HG02943 (cell line): Measurements from ENCODE around the gene EYS.

Source experiments
- ATAC-seq: cut with Tn5 transposase; IDR thresholded peaks from one replicate; pipeline ENCODE4 v1.9.1; 2021; ENCODE audit warnings: mild to moderate bottlenecking, low read depth, moderate library complexity; ENCODE audit not compliant: unreplicated experiment

The EYS gene

DNA sequence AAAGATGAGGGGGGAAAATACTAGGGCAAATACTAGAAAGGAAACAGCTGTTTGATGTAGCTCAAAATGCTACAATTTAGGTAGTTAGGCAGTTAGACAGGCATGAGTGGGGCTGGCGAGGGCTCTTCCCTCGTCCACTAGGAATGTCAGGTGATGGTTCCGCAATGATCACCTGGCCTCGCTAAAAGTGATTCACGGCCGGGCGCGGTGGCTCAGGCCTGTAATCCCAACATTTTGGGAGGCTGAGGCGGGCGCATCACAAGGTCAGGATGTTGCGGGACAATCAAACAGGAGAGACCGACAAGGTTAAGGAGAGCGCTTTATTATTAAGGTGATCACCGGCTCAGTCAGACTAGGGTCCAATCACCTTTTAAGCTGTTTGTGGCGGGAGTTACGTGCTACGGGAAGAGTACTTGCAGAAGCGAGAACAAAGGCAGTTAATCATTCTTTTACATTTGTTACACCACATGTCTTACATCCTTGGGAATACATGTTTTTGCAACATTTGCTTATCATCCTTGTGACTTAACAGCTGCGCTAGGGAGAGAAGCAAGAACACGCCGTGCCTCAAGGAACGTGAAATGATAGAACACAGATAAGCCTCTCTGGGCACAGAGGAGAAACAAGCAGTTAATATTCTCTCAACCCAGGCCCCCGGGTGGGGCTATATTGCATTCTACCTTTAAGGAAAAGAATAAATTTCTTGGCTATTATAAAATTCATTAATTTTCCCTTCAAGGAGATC, 1025.4 kb downstream of the EYS start:
- no peak for ATAC-seq

DNA sequence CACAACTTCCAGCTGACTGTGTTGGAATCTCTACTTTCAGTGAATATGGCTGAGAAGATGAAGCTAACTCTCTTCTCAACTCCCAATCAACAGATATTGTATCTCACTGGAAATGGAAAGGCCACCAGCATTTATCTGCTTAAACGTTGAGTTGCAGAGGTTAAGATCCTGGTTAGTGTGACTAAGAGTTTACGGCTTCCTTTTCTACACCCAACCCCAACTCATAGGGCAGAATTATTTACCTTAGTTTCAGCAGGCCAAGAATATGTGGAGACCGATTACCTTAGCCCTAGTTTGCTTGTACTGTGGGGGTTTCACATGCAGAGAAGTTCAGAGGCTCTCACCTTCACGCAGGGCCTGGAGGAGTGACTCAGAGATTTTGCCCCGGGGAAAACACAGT, 1026.6 kb downstream of the EYS start:
- no peak for ATAC-seq

DNA sequence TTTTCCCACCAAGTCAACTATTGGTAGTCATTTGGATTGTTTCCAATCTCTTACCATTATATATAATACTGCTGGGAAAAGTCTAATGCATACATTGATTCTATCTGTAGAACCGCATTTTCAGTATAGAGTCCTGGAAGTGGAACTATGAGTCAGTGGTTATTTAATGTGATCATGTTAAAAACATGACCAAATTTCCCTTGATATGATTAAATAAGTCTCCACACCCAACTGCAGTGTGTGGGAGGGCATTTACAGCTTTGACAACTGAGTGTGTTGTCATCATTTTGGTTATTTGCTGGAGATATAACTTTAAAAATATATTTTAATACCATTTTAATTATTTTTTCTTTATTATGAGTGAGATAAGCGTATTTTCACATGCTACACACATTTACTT, 1027.6 kb downstream of the EYS start:
- no peak for ATAC-seq

DNA sequence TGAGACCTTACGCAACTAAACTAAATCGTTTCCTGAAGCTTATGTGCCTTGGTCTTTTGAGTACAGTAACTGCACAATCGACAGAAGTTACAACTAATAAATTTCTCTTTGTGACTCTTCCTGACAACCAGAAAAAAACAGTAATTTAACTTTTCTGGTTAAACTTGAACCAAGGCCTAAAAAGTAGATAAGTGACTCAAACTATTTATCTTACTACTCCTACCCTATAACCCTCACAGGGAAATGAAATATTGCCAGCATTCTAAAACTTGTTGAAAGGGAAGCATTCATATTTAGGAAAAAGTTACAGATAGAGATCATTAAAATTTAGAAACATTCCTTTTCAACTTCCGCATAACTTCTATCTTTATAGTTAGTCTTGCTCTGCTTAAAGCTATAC, 1034.4 kb downstream of the EYS start:
- no peak for ATAC-seq

DNA sequence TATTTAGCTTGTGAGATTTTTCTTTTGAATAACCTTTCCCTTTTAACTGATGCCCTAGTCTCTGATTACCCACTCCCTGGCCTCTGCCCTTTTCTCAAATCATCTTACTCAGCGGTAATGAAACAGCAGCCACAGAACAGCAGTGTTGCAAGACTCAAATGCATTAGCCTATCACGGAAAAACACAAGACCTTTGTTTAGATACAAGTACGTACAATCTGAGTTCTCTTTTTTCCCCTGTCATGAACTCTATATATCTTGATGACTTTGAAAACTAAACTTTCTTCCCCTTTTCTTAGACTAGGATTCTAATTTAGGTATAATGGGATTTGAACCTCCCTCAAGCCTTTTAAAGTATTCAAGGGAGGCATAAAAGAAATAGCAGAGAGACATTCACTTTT, 1034.9 kb downstream of the EYS start:
- no peak for ATAC-seq

DNA sequence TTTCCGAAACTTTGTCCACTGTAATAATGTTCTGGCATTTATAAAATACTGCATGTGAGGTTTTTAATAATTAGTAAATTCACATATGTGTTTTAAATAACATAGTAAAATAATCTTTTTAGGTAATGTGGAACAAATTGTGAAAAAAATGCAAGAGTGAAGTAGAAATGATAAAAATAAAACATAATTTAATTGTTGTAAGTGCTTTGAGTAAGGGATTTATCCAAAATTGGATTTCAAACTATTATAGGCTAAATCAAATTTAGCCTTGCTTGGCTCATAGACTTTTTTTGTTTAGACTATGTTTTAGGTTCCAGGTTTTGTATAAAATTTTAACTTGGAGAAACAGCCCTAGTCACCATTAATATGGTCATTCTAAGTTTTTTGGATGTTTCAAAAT, 1041.9 kb downstream of the EYS start:
- ATAC-seq, result no peak

DNA sequence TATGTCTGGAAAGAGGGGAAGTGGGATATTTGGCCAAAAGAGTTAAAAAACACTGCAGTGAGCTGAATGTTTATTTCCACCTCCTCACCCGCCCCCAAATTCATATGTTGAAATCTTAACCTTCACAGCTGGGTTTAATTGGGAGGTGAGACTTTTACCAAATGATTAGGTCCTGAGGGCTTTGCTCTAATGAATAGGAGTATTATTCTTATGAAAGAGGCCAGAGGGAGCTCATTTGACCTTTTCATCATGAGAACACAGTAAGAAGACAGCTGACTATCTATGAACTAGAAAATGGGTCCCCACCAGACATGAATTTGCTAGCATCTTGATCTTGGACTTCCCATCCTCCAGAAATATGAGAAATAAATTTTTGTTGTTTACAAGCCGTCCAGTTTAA, 1042.5 kb downstream of the EYS start:
- ATAC-seq, result no peak

DNA sequence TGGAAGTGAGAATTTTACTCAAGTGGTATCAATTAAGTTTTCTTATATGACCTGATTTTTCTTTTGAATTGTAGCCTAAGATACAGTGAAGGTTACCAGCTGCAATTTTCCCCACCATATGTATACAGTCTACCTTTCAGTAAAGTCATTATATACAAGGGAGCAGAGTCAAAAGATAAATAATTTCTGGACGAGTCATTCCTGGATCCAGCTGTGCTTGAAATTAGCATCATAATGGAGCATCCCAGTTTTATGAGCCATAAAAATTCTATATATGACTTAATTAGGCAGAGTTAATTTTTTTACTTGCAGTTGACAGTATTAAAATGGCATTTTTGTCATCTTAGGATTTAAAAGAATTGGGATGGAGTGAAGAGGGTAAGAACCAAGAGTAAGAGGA, 1063.0 kb downstream of the EYS start:
- ATAC-seq, result no peak

DNA sequence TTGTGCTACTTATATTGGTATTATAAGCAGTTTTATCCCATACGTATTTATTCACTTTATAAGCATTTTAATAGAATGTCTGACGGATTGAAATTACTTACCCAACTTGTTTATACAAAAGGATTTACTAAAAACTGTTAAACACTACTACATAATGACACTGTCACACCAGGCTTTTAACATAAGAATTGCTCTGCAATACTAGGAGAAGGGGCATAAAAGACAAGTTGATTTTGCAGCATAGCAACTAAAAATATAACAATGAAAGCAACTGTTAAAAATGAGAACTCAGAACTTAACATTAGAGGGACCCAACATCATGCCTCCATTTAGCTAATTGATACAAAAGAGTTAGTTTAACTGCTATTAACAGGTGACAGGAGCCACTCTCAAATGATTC, 1076.1 kb downstream of the EYS start:
- no peak for ATAC-seq

DNA sequence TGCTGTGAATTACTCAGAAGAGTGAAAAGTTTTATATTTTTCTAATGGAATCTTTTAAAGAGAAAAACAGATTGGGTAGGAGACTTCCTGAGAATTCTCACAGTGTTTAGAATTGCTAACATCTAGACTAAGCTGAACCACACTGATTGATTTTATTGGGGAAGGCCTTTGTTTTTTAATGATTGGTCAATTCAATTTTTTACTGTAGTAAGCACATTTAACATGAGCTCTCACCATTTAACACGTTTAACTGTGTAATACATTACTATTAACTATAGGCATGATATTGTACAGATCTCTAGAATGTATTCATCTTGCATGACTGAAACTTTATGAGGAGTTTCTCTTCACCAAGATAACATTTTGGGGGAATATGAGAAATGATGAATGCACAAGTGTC, 1084.1 kb downstream of the EYS start:
- ATAC-seq, result no peak

DNA sequence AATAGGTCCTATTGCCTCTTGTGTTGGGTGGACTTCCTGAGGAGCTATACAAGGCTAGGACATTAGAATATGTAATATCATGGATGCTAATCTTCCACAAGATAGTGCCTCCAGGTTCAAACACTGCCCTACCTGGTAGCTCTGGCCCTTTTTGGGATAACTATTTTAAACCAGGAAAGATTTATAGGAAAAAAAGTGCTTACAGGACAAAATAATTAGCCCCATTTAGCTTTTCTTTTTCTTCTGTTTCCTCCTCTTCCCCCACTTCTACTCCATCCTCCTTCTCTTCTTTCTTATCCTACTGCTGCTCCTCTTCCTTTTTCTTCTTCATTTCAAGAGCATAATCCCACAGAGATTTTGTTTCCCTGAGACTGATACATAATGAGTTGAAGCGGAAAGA, 1104.0 kb downstream of the EYS start:
- no peak for ATAC-seq

DNA sequence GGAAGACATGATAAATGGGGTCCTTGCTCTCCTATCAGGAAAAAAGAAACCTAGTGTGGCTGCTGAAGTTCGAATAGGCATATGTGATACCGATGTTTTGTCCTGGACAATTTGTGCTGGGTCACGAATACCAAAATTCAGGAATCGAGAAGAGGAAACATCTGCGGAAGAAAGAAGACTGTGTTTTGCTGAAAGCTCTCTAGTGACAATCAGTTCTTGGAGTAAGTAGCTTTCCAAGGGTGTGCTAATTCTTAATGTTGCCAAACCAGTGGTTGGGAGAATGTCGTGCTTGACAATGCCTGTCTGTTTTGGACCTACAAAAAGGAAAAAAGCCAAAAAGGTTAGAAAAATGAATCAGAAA, 1115.4 kb downstream of the EYS start:
- no peak for ATAC-seq

DNA sequence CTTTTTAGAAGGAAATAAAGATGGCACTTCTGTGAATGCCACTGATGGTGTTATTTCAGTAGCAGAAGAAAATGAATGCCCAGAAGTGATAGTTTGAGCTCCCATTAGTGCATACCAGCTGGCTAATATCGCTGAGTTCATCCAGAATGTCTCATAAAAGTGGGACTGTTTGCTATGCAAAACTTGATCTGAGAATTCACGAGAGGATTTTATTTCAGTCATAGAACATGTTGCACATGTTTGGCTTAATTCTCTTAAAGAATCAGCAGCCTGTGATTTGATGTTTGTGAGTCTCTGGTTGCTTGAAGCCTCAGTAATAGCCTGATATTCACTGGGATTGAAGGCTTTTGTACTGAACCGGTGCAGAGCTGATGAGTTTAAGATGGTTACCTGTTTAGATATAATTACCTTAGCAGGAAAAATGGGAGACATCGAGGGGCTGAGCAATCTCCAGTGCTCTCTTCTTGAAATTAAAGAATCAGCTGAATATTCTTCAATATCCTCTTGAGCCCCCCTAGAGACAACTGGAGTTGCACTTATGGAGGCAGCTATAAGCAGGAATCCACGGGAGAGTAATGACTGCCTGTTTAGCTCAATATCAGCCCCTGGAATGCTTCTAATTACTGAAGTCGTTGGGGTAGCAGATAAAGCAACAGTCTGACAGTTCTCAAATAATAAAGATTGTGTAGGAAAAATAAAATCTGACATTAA, 1115.9 kb downstream of the EYS start:
- no peak for ATAC-seq

DNA sequence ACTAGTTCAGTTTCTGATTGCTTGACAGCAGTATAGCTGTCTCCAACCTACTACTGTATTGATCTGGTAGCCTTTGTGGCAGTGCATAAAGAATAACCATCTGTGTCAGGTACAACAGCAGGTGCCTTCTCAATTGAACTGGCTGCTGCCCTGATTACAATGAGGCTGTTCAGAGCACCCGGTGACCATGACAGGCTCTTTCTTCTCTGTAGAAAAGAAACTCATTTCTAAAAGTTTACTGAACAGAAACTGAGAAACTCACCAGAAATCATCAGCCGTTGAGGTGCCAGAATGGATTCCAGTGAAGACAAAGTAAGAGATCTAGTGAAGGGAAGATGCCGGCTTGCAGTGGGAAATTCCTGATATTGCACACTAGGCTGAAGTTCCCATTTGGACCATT, 1117.1 kb downstream of the EYS start:
- ATAC-seq, result no peak

DNA sequence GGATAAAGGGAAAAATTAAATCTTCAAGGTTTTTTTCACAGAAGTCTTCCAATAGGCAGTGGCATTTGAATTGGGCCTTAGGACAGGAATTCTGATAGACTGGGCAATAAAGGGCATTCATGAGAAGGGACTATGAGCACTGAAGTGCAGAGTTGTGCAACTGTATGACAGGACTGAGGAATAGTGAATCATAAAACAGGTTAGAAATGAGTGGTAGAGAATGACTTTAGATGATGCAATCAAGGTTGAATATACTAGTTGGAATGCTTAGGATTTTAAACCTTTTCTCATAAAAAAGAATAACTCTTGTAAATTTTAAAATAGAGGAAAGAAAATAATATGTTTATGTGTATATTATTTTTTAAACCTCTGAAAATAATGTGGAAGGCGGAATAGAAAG, 1126.7 kb downstream of the EYS start:
- ATAC-seq, result no peak

DNA sequence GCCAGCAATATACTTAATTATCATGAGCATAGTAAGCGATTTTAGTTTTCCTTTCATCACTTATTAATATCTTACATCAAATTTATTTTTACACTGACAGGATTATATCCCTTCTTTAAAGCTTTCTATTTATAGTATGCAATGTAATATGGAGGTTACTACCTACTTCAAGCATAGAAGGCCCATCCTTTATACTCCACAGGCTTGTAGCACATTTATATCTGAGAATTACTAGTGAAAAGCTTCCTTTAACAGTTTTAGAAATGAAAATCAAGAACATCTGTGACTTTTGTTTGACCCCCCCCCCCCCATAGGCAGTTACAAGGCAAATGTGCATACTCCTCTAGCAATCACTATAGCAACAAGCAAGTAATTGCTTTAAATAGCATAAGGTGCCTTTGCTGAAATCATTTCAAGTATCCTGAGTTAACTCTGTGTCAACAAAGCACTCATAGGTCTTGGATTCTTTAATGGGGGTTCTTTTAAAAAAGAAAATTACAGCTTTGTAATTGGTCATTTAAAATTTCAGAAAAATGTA, 1153.7 kb downstream of the EYS start:
- ATAC-seq, result no peak

DNA sequence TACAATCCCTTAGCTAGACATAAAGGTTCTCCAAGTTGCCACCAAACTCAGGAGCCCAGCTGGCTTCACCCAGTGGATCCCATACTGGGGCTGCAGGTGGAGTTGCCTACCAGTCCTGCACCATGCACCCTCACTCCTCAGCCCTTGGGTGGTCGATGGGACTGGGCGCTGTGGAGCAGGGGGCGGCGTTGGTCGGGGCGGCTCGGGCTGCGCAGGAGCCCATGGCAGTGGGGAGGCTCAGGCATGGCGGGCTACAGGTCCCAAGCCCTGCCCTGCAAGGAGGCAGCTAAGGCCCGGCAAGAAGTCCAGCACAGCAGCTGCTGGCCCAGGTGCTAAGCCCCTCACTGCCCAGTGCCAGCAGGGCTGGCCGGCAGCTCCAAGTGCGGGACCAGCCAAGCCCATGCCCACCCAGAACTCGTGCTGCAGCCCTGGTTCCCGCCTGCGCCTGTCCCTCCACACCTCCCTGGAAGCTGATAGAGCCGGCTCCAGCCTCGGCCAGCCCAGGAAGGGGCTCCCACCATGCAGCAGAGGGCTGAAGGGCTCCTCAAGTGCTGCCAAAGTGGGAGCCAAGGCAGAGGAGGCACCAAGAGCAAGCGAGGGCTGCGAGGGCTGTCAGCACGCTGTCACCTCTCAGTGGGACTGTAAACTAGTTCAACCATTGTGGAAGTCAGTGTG, 1159.3 kb downstream of the EYS start:
- no peak for ATAC-seq

DNA sequence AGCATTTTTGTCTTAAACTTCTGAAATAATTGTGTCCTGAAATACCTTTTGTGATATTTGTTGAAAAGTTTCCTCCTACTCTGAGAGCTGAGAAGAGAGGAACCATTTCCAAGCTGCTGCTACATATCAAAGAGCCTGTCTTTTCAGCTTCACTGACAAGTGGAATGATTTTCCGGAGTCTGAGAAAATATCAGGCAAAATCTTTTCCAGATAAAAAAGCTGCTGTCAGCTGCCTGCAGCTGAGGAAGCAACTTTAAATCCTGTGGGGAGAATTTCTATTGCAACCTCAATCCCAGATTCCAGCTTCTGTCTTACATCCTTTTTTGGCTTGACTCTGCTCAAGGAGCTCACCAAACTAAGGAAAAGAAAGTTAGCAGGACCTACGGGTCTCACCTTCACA, 1167.1 kb downstream of the EYS start:
- no peak for ATAC-seq

DNA sequence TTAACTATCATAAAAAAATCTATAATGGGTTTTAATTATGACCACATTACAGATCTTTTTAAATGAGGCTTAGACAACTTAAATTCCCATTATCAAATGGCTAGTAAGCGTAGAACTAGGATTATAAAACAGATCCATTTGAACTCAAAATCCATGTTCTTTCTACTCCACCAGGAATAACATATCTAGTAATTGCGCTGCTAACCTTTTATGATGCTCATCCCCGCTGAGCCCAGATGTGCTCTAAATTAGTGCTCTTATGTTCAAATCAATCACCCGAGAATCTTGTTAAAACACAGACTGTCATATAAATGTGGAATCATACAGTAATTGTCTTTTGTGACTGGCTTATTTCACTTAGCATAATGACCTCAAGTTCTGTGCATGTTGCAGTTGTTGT, 1168.3 kb downstream of the EYS start:
- ATAC-seq, result no peak

DNA sequence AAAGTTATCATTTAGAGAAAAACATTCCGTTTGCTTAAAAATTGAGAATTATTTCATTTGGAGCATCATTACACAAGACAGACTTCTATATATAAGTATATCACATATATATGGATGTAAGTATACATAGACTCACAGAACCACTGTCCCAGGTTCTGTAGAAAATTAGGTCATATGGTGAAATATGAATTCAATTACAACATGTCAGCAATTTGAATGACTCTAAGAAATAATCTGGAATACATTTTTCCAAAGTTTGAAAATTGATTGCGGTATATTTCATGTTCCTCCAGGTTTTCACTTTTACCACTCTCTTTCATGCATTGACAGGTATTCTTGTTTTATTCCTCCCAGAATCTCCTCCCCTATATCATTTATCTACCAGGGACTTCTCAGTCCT, 1179.1 kb downstream of the EYS start:
- ATAC-seq, result no peak

DNA sequence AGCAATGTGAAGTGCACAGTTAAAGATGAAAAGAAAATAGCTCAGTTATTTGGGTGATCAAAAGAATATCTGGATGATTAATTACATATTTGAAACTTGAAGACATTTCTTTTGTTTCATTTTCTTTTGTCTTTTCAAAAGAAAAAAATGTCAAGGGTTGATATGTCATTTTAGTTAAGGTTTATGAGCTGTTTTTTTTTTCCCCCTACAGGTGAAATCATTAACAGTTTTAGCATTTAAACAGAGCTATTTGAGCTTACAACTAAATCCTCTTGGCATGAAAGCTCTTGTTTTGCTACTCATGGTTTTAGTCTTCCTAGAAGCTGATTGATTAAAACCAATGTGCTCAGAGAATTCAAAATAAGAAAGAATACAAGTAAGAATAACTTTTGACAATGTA, 1184.2 kb downstream of the EYS start:
- ATAC-seq, result no peak

DNA sequence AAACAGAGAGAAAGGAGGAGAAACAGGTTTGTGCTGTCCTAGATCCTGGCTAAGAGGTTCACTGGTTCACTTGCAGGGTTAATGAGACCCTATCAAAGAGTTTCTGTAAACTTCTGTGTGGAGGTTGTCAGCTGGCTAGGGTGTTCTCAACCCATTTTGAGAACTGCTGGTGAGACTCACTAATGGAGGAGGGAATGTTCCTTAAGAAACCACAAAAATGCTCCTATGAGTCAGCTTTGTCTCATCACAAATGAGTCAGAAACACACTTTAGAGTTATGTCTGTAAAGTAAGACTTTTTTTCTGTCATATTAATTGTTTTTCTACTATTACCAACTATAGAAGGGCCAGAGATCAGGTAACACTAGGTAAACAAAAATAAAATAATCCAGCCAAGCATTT, 1187.0 kb downstream of the EYS start:
- ATAC-seq, result no peak
